Measurements from ENCODE around the gene SNAP25. TPM values are rescaled to one million over a fixed set of nuclear protein-coding genes. Genes with fewer than 3 reads are reported as not detected.

The SNAP25 gene
- total RNA-seq, 2 donors from 2014 or later = 2.1 to 10.0 TPM

DNA sequence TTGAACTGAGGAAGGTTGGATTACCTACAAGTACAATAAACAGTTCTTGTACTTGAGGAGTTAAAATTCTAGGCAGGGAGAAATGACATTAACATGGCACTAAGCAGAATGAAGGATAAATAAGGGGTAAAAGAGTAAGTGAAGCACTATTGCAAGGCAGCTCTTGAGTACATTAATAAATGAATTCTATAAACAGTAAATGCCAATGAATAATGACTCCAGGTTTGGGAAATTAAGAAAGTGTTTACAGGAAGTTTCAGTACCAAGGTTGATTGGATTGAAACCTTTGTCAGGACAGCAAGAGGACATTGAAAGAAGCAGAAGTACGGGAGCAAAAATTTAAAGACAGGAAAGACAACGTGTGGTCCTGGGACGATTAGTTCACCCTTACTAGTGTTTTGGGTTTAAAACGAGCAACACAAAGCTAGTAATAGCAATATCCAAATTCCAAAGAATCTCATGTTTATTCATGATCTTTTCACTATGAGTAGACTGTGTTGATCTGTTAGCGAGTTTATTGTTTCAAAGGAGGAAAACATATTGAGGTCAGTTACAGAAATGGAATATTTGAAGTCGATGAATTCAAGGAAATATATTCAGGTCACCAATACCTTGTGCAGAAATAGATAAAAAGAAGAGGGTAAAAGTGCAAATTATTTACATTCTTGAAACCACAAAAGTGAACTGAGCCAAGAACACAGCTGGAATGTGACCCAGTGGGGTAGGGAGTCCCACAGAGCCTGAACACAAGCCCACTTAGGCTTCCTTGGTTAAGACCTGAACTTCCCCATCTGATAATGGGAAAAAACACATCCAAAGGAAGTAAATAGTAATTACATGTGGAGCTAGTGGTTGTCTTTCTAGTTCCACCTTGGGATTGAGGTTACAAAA is 134.5 kb downstream of the SNAP25 start:
- 42% methylated on average over 6 of the region's 6 CpGs for WGBS
- H3K9me3 ChIP-seq = no peaks in the 10 kb centered on the region
- no peaks in the 10 kb centered on the region for H3K36me3 ChIP-seq
- no peak overlapping the region for H3K27ac ChIP-seq
- no peaks in the 10 kb centered on the region for H3K4me1 ChIP-seq (replicated peaks)
- no peak for DNase-seq (ENCODE audit: low spot score)
- intact Hi-C loops (cut with DNase I) = no loop called here
- no peak for TF ChIP-seq CTCF (IDR thresholded peaks at IDR 0.05)
- no peak for TF ChIP-seq POLR2AphosphoS5 (IDR thresholded peaks at IDR 0.05)
- no peak for TF ChIP-seq POLR2A (IDR thresholded peaks at IDR 0.05)
- H3K4me3 ChIP-seq = no peak overlapping the region
- H3K27me3 ChIP-seq (replicated peaks; ENCODE audit: insufficient read depth) = no peaks in the 10 kb centered on the region

DNA sequence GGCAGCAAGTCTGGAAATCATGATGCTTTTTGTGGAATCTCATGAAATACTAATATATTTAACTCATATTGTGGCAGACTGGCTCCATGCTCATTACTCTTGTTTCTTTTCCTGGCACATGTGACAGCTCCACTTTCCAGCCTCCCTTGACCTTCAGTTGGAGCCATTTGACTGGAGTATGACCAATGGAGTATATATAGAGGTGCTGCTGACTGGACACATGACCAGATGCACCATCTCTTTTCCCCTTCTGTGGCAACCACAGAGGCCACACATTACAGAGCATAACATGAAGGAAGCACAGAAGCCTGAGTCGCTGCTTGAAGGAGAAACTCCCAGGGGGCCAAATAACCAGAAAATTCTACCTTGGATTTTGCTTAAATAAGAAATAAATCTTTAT is 138.0 kb downstream of the SNAP25 start:
- Histone ChIP-seq H3K4me1 (replicated peaks) (no peaks in the 10 kb centered on the region), H3K36me3 (no peaks in the 10 kb centered on the region), H3K9me3 (no peaks in the 10 kb centered on the region), H3K27me3 (replicated peaks; ENCODE audit: insufficient read depth) (no peaks in the 10 kb centered on the region), H3K4me3 (no peak overlapping the region), H3K27ac (no peak overlapping the region)
- no peak for DNase-seq (ENCODE audit: low spot score)
- intact Hi-C loops (cut with DNase I) = no loop called here
- no peak for TF ChIP-seq CTCF (IDR thresholded peaks at IDR 0.05)
- TF ChIP-seq POLR2AphosphoS5 (IDR thresholded peaks at IDR 0.05) = no peak
- TF ChIP-seq POLR2A (IDR thresholded peaks at IDR 0.05) = no peak
- 88% methylated on average over 1 of the region's 1 CpG for WGBS

Small RNA genes lying within 50 kb of the gene (small RNA-seq; reads per million reads assigned to genes)
- 0 reads per million in 2 donors for gene HIGD1AP15

Other genes starting within 250 kb of the SNAP25 start
- 1 to 10 TPM; 7.1 to 7.5 TPM for gene ANKEF1, start 183.8 kb upstream of the SNAP25 start, total RNA-seq
- gene MKKS, start 215.4 kb downstream of the SNAP25 start, total RNA-seq = 10 to 100 TPM; 14.6 to 19.0 TPM
- gene SLX4IP, start 216.5 kb downstream of the SNAP25 start, total RNA-seq = 1 to 10 TPM; 7.0 to 8.2 TPM